ENCODE measurements around the gene DYDC2. TPM values are rescaled to one million over a fixed set of nuclear protein-coding genes. Genes with fewer than 3 reads are reported as not detected.

Gene DYDC2
- total RNA-seq, 1 donor from 2014 or later = not detected

DNA sequence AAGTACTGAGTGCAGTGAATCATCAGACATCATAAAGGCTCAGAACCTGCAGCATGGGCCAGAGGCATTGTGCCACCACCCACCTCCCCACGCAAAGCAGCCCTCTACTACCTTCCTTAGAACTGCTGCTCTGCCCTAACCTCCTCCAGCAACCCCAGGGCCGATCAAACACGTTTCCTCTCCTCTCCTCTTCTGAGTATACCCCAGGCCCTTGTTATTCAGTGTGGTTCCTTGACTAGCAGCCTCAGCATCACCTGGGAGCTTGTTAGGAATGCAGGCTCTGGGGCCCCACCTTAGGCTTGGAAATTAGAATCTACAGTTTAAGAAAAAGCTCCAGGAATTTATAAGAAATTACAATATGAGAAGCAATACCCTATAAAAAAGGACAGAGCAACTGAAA lies 33.3 kb upstream of the DYDC2 start:
- Histone ChIP-seq H3K36me3 (ENCODE audit: control insufficient read depth in 3 of 3, insufficient read depth in 3 of 3, low read length in 3 of 3) (no peaks in the 10 kb centered on the region), H3K27me3 (ENCODE audit: control insufficient read depth in 3 of 3, insufficient read depth in 3 of 3, low read length in 3 of 3) (peaks cover 0 to 6% (median 3%) of the 10 kb centered on the region in 3 donors), H3K9me3 (ENCODE audit: control insufficient read depth in 3 of 3, low read length in 3 of 3) (no peaks in the 10 kb centered on the region), H3K9ac (ENCODE audit: low read depth in 1 of 3, low read length in 3 of 3) (no peak overlapping the region), H3K4me1 (ENCODE audit: control insufficient read depth in 3 of 3, insufficient read depth in 3 of 3, low read length in 3 of 3) (no peaks in the 10 kb centered on the region), H3K4me3 (ENCODE audit: low read length in 3 of 3) (no peak overlapping the region), H3K27ac (ENCODE audit: low read depth, low read length) (no peak overlapping the region)

DNA sequence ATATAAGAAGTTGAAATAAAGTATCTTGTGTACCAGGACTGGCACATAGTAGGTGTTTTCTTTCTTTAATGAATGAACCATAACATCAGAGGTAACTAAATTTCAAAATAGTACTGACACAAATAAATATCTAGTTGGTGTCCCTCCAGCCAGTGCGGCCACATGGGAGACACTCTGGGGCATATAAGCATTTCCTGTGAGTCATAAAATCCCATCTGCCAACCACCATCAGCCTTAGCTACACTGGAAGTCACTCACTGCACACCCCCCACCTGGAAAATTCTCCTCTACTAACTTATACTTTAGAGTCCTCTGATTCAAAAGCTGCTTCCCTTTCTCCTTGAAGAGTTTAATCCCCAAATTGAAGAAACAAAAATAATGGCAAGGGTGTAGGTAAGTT lies 32.5 kb upstream of the DYDC2 start:
- peaks cover 0 to 10% (median 5%) of the 10 kb centered on the region in 3 donors for H3K27me3 ChIP-seq (ENCODE audit: control insufficient read depth in 3 of 3, insufficient read depth in 3 of 3, low read length in 3 of 3)

DNA sequence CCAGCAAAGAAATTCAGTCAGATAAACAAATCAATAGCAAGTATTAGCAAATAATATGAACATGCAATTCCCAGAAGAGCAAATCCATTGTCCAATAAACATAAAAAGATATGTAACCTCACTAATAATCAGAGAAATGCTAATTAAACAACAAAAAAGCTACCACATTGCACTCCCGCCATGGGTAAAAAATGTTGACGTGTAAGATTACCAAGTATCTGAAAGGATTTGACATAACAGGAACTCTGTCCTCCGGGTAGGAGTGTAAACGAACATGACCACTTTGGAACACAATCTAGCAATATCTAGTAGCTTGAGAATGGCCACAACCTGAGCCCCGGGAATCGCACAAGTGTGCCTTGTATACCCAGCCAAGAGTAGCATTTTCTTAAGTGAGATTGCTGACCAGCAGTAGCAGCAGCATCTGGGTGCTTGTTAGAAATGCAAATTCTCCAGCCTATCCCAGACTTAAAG lies 31.7 kb upstream of the DYDC2 start:
- no peaks in the 10 kb centered on the region for H3K36me3 ChIP-seq (ENCODE audit: control insufficient read depth in 3 of 3, insufficient read depth in 3 of 3, low read length in 3 of 3)
- no peak overlapping the region for H3K27ac ChIP-seq (ENCODE audit: low read depth, low read length)
- no peaks in the 10 kb centered on the region for H3K9me3 ChIP-seq (ENCODE audit: control insufficient read depth in 3 of 3, low read length in 3 of 3)
- H3K4me3 ChIP-seq (ENCODE audit: low read length in 3 of 3) = no peak overlapping the region
- peaks cover 0 to 10% (median 5%) of the 10 kb centered on the region in 3 donors for H3K27me3 ChIP-seq (ENCODE audit: control insufficient read depth in 3 of 3, insufficient read depth in 3 of 3, low read length in 3 of 3)
- H3K4me1 ChIP-seq (ENCODE audit: control insufficient read depth in 3 of 3, insufficient read depth in 3 of 3, low read length in 3 of 3) = no peaks in the 10 kb centered on the region
- H3K9ac ChIP-seq (ENCODE audit: low read depth in 1 of 3, low read length in 3 of 3) = no peak overlapping the region

More for the DNA sequence above, 32.5 kb upstream of the DYDC2 start:
- H3K27ac ChIP-seq (ENCODE audit: low read depth, low read length) = no peak overlapping the region
- no peak overlapping the region for H3K9ac ChIP-seq (ENCODE audit: low read depth in 1 of 3, low read length in 3 of 3)
- H3K36me3 ChIP-seq (ENCODE audit: control insufficient read depth in 3 of 3, insufficient read depth in 3 of 3, low read length in 3 of 3) = no peaks in the 10 kb centered on the region
- no peaks in the 10 kb centered on the region for H3K4me1 ChIP-seq (ENCODE audit: control insufficient read depth in 3 of 3, insufficient read depth in 3 of 3, low read length in 3 of 3)
- no peaks in the 10 kb centered on the region for H3K9me3 ChIP-seq (ENCODE audit: control insufficient read depth in 3 of 3, low read length in 3 of 3)
- H3K4me3 ChIP-seq (ENCODE audit: low read length in 3 of 3) = no peak overlapping the region

DNA sequence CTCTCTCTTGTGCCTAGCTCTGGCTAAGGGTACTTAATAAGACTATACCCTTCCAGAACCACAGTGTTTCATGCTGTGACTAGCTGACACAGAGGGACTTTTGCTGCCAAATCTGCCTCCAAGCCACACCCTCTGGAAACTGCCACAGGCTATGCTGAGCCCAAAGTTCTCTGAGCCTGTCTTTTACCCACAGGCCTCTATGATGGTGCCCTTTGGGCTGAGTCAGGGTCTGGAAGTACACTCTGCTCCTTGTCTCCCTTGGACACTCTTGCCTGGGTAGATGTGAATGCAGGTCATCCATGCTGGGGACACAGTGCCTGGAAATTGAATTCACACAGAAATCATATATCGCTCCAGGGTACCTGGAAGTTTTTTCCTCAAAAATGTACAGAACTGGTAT lies 22.6 kb upstream of the DYDC2 start:
- no peaks in the 10 kb centered on the region for H3K27me3 ChIP-seq (ENCODE audit: control insufficient read depth in 3 of 3, insufficient read depth in 3 of 3, low read length in 3 of 3)
- no peak overlapping the region for H3K9ac ChIP-seq (ENCODE audit: low read depth in 1 of 3, low read length in 3 of 3)
- no peaks in the 10 kb centered on the region for H3K9me3 ChIP-seq (ENCODE audit: control insufficient read depth in 3 of 3, low read length in 3 of 3)
- no peak overlapping the region for H3K27ac ChIP-seq (ENCODE audit: low read depth, low read length)
- H3K4me3 ChIP-seq (ENCODE audit: low read length in 3 of 3) = no peak overlapping the region
- no peaks in the 10 kb centered on the region for H3K36me3 ChIP-seq (ENCODE audit: control insufficient read depth in 3 of 3, insufficient read depth in 3 of 3, low read length in 3 of 3)
- H3K4me1 ChIP-seq (ENCODE audit: control insufficient read depth in 3 of 3, insufficient read depth in 3 of 3, low read length in 3 of 3) = no peaks in the 10 kb centered on the region

DNA sequence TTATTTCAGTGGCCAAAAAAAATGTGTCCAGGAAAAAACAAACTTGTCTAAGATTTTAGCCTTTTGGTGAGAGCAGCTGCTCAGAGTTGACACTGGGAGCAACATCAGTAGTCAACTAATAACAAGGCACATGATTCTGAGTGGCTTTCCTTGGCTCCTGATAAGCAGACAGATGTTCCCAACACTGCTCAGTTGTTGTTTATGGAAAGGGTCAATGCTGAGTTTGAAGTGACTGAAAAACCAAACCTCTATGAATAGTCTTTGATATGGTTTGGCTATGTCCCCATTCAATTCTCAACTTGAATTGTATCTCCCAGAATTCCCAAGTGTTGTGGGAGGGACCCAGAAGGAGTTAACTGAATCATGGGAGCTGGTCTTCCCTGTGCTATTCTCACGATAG lies 12.3 kb upstream of the DYDC2 start:
- Histone ChIP-seq H3K27me3 (ENCODE audit: control insufficient read depth in 3 of 3, insufficient read depth in 3 of 3, low read length in 3 of 3) (no peaks in the 10 kb centered on the region), H3K9me3 (ENCODE audit: control insufficient read depth in 3 of 3, low read length in 3 of 3) (no peaks in the 10 kb centered on the region), H3K4me3 (ENCODE audit: low read length in 3 of 3) (no peak overlapping the region), H3K4me1 (ENCODE audit: control insufficient read depth in 3 of 3, insufficient read depth in 3 of 3, low read length in 3 of 3) (no peaks in the 10 kb centered on the region), H3K27ac (ENCODE audit: low read depth, low read length) (no peak overlapping the region), H3K36me3 (ENCODE audit: control insufficient read depth in 3 of 3, insufficient read depth in 3 of 3, low read length in 3 of 3) (no peaks in the 10 kb centered on the region), H3K9ac (ENCODE audit: low read depth in 1 of 3, low read length in 3 of 3) (no peak overlapping the region)

DNA sequence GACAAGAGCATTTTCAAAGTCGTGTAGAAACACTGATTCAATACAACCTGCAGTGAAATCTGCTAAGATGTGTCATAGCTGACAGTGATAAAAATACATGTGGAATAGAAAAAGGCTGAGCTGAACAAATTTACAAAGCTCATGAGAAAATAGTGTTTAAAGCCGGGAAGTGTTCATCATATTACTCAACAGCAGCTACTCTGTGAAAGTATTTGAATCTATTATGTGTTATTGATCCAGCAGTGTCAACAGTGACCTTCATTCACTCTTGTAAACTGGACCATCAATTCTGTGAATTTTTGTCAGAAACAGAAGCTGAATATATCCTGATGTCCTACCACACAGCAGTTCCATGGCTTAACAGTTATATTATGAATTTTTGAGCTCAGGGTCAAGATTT lies 11.7 kb upstream of the DYDC2 start:
- Histone ChIP-seq H3K27ac (ENCODE audit: low read depth, low read length) (no peak overlapping the region), H3K4me1 (ENCODE audit: control insufficient read depth in 3 of 3, insufficient read depth in 3 of 3, low read length in 3 of 3) (no peaks in the 10 kb centered on the region), H3K9me3 (ENCODE audit: control insufficient read depth in 3 of 3, low read length in 3 of 3) (no peaks in the 10 kb centered on the region), H3K9ac (ENCODE audit: low read depth in 1 of 3, low read length in 3 of 3) (no peak overlapping the region), H3K36me3 (ENCODE audit: control insufficient read depth in 3 of 3, insufficient read depth in 3 of 3, low read length in 3 of 3) (no peaks in the 10 kb centered on the region), H3K27me3 (ENCODE audit: control insufficient read depth in 3 of 3, insufficient read depth in 3 of 3, low read length in 3 of 3) (no peaks in the 10 kb centered on the region), H3K4me3 (ENCODE audit: low read length in 3 of 3) (no peak overlapping the region)

DNA sequence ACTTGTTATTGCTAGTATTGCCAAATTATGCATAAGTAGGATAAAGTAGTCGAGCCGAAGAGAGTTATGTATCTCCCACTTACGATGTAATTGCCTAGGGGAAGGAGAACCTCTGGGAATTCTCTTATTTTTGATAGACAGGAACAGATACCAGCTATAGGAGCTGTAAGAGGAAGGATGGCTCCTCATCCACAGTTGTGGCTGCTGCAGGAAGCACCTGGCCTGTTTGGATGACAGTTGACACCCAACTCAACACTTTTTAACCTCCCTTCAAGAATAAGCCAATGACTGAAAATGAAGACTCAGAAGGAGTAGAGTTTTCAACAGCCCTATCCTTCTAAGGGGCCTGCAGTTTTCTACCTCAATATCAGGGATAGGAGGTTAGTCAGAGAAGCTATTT lies 6.3 kb upstream of the DYDC2 start:
- H3K9me3 ChIP-seq (ENCODE audit: control insufficient read depth in 3 of 3, low read length in 3 of 3) = no peaks in the 10 kb centered on the region
- no peaks in the 10 kb centered on the region for H3K36me3 ChIP-seq (ENCODE audit: control insufficient read depth in 3 of 3, insufficient read depth in 3 of 3, low read length in 3 of 3)
- no peak overlapping the region for H3K27ac ChIP-seq (ENCODE audit: low read depth, low read length)
- no peaks in the 10 kb centered on the region for H3K4me1 ChIP-seq (ENCODE audit: control insufficient read depth in 3 of 3, insufficient read depth in 3 of 3, low read length in 3 of 3)
- H3K27me3 ChIP-seq (ENCODE audit: control insufficient read depth in 3 of 3, insufficient read depth in 3 of 3, low read length in 3 of 3) = peaks cover 0 to 7% (median 6%) of the 10 kb centered on the region in 3 donors
- H3K4me3 ChIP-seq (ENCODE audit: low read length in 3 of 3) = no peak overlapping the region
- no peak overlapping the region for H3K9ac ChIP-seq (ENCODE audit: low read depth in 1 of 3, low read length in 3 of 3)

DNA sequence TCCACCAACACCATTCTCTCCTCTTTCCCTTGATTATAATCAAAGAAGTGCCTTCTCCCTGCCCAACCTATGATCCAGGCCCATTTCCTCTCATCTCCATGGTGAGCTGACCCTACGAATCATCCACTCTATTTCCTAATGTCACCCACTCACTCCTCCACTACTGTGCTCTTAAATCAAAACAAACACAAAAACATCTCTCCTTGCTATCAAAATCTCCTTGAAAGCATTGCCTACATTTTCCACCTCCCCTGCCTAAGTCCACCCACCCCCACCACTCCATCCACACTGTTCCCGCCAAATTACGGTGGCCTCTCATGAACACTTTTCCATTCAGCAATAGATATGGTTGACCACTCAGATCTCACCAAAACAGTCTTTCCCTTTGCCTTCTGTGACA lies 5.4 kb upstream of the DYDC2 start:
- Histone ChIP-seq H3K4me1 (ENCODE audit: control insufficient read depth in 3 of 3, insufficient read depth in 3 of 3, low read length in 3 of 3) (peaks cover 0 to under 1% (median 0%) of the 10 kb centered on the region in 3 donors), H3K27ac (ENCODE audit: low read depth, low read length) (no peak overlapping the region), H3K36me3 (ENCODE audit: control insufficient read depth in 3 of 3, insufficient read depth in 3 of 3, low read length in 3 of 3) (no peaks in the 10 kb centered on the region), H3K27me3 (ENCODE audit: control insufficient read depth in 3 of 3, insufficient read depth in 3 of 3, low read length in 3 of 3) (peaks cover 5 to 13% (median 10%) of the 10 kb centered on the region in 3 donors), H3K4me3 (ENCODE audit: low read length in 3 of 3) (no peak overlapping the region), H3K9ac (ENCODE audit: low read depth in 1 of 3, low read length in 3 of 3) (no peak overlapping the region), H3K9me3 (ENCODE audit: control insufficient read depth in 3 of 3, low read length in 3 of 3) (no peaks in the 10 kb centered on the region)

DNA sequence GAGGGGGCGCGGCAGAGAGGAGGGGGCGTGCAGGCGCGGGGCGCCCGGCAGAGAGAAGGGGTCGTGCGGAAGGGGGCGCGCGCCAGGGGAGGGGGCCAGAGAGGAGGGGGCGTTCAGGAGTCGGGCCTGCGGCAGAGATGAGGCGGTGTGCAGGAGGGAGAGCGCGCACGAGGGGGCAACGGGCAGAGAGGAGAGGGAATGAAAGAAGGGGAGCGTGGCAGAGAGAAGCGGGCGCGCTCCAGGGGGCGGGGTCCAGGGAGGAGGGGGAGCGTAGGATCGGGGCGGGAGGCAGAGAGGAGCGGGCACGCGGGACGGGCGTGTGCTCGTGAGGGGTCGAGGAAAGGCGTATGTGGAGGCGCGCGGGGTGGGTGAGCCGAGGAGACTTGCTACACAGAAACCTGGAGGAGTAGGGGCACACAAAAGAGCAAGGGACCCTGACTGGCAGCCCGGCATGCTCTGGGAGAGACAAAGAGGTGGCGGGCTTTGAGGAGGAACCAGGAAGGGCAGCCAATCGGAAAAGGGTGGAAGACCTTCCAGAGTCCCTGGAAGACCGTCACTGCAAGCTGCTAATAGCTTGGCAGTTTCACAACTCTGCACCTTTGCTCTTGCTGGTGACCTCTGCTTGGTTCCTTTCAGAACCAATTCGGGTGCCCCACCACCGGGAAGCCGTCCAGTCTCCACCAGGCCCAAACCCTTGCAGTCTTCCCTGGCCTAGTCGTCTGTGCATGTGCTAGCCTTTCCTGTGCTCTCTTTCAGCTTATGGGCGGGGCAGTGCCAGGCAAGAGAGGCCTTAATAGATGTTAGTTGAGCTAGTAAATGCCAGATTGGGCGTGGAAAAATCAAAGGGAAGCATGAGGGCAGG lies 639 bp downstream of the DYDC2 start:
- Histone ChIP-seq H3K9ac (ENCODE audit: low read depth in 1 of 3, low read length in 3 of 3) (no peak overlapping the region), H3K4me1 (ENCODE audit: control insufficient read depth in 3 of 3, insufficient read depth in 3 of 3, low read length in 3 of 3) (peaks cover 2 to 5% (median 3%) of the 10 kb centered on the region in 3 donors), H3K27ac (ENCODE audit: low read depth, low read length) (no peak overlapping the region), H3K9me3 (ENCODE audit: control insufficient read depth in 3 of 3, low read length in 3 of 3) (no peaks in the 10 kb centered on the region), H3K27me3 (ENCODE audit: control insufficient read depth in 3 of 3, insufficient read depth in 3 of 3, low read length in 3 of 3) (peaks cover 9 to 21% (median 14%) of the 10 kb centered on the region in 3 donors), H3K36me3 (ENCODE audit: control insufficient read depth in 3 of 3, insufficient read depth in 3 of 3, low read length in 3 of 3) (no peaks in the 10 kb centered on the region), H3K4me3 (ENCODE audit: low read length in 3 of 3) (peak overlapping the region; percentile 10 to 52 (median 29))

DNA sequence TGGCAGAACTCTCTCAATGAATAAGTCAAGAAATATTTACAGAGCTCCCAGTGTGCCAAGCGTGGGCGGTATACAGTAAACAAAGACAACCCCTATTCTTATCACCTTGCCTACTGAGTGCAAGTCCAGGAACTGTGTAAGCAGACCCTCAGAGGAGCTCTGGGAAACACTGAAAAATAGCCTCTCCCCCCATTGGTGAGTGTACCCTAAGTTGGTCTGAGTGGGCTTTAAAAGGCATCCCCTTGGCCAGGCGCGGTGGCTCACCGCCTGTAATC lies 1.2 kb downstream of the DYDC2 start:
- no peaks in the 10 kb centered on the region for H3K36me3 ChIP-seq (ENCODE audit: control insufficient read depth in 3 of 3, insufficient read depth in 3 of 3, low read length in 3 of 3)
- peaks cover 9 to 21% (median 14%) of the 10 kb centered on the region in 3 donors for H3K27me3 ChIP-seq (ENCODE audit: control insufficient read depth in 3 of 3, insufficient read depth in 3 of 3, low read length in 3 of 3)
- H3K4me3 ChIP-seq (ENCODE audit: low read length in 3 of 3) = peak overlapping the region in 1 of 3 donors; percentile 10
- H3K4me1 ChIP-seq (ENCODE audit: control insufficient read depth in 3 of 3, insufficient read depth in 3 of 3, low read length in 3 of 3) = peaks cover 2 to 5% (median 3%) of the 10 kb centered on the region in 3 donors
- H3K9ac ChIP-seq (ENCODE audit: low read depth in 1 of 3, low read length in 3 of 3) = no peak overlapping the region
- no peak overlapping the region for H3K27ac ChIP-seq (ENCODE audit: low read depth, low read length)
- no peaks in the 10 kb centered on the region for H3K9me3 ChIP-seq (ENCODE audit: control insufficient read depth in 3 of 3, low read length in 3 of 3)
